ENCODE results near the gene CLEC3B. TPM values are rescaled to one million over a fixed set of nuclear protein-coding genes. Genes with fewer than 3 reads are reported as not detected.

CLEC3B gene
- total and polyA plus RNA-seq, 8 donors: 16.7 to 199 (median 27.5) TPM; not detected in 2

- DNase-seq: no peak
- H3K27me3 ChIP-seq: no peaks in the 10 kb centered on the region
- peaks cover 4 to 62% (median 54%) of the 10 kb centered on the region in 4 donors for H3K36me3 ChIP-seq
- H3K4me3 ChIP-seq: no peak overlapping the region
- TF ChIP-seq EP300 (IDR thresholded peaks at IDR 0.05): no peak
- TF ChIP-seq CTCF (IDR thresholded peaks at IDR 0.05): no peak
- TF ChIP-seq POLR2AphosphoS5 (IDR thresholded peaks at IDR 0.05): no peak
- no peak for TF ChIP-seq POLR2A (IDR thresholded peaks at IDR 0.05)
- WGBS, 5 donors: 93 to 97% (median 95%) methylated on average over 4 of the region's 4 CpGs
- peaks cover 7 to 41% (median 23%) of the 10 kb centered on the region in 4 donors for H3K4me1 ChIP-seq
- intact Hi-C loops (cut with DNase I; ENCODE audit: low total_unique reads): no loop called here
- peak overlapping the region in 4 of 5 donors; percentile 64 to 78 (median 76) for H3K27ac ChIP-seq
- H3K9me3 ChIP-seq: no peaks in the 10 kb centered on the region
These were observed 13.5 kb upstream of the CLEC3B start for GRCh38 chr3:45012577-45012976.

- peaks cover 7 to 35% (median 10%) of the 10 kb centered on the region in 4 donors for H3K4me1 ChIP-seq
- H3K27me3 ChIP-seq: no peaks in the 10 kb centered on the region
- TF ChIP-seq POLR2AphosphoS5 (IDR thresholded peaks at IDR 0.05) (no peak), POLR2A (IDR thresholded peaks at IDR 0.05) (no peak), EP300 (IDR thresholded peaks at IDR 0.05) (no peak), CTCF (IDR thresholded peaks at IDR 0.05) (no peak)
- peaks cover 4 to 38% (median 33%) of the 10 kb centered on the region in 4 donors for H3K36me3 ChIP-seq
- H3K9me3 ChIP-seq: no peaks in the 10 kb centered on the region
- no peak for DNase-seq
- no peak overlapping the region for H3K4me3 ChIP-seq
- 72 to 85% (median 83%) methylated on average over 2 of the region's 2 CpGs for WGBS, 5 donors
- H3K27ac ChIP-seq: no peak overlapping the region
- intact Hi-C loops (cut with DNase I; ENCODE audit: low total_unique reads): no loop called here
These were observed 9.2 kb upstream of the CLEC3B start for GRCh38 chr3:45016916-45017315.

GRCh38 chr3:45017821-45018220, 8.3 kb upstream of the CLEC3B start:
- Histone ChIP-seq H3K4me1 (peaks cover 1 to 26% (median 4%) of the 10 kb centered on the region in 4 donors), H3K27ac (no peak overlapping the region), H3K4me3 (no peak overlapping the region), H3K9me3 (no peaks in the 10 kb centered on the region), H3K36me3 (peaks cover 4 to 29% (median 25%) of the 10 kb centered on the region in 4 donors), H3K27me3 (no peaks in the 10 kb centered on the region)
- intact Hi-C loops (cut with DNase I; ENCODE audit: low total_unique reads): no loop called here
- WGBS, 5 donors: 63 to 77% (median 69%) methylated on average over 5 of the region's 5 CpGs
- TF ChIP-seq EP300 (IDR thresholded peaks at IDR 0.05) (no peak), POLR2A (IDR thresholded peaks at IDR 0.05) (no peak), POLR2AphosphoS5 (IDR thresholded peaks at IDR 0.05) (no peak)
- DNase-seq: peak in 1 of 2 donors; percentile 52

GRCh38 chr3:45020534-45020933, 5.6 kb upstream of the CLEC3B start:
- Histone ChIP-seq H3K4me3 (no peak overlapping the region), H3K27me3 (no peaks in the 10 kb centered on the region), H3K36me3 (peaks cover 4 to 6% (median 5%) of the 10 kb centered on the region in 4 donors), H3K27ac (no peak overlapping the region), H3K9me3 (no peaks in the 10 kb centered on the region), H3K4me1 (peaks cover 4 to 28% (median 8%) of the 10 kb centered on the region in 4 donors)
- intact Hi-C loops (cut with DNase I; ENCODE audit: low total_unique reads): no loop called here
- DNase-seq: peak in 1 of 2 donors; percentile 31
- no peak for TF ChIP-seq CTCF (IDR thresholded peaks at IDR 0.05)
- TF ChIP-seq EP300 (IDR thresholded peaks at IDR 0.05): no peak
- no peak for TF ChIP-seq POLR2AphosphoS5 (IDR thresholded peaks at IDR 0.05)
- no peak for TF ChIP-seq POLR2A (IDR thresholded peaks at IDR 0.05)
- WGBS, 5 donors: 55 to 74% (median 60%) methylated on average over 7 to 8 of the region's 8 CpGs
